GM06990 (cell line): Measurements from ENCODE around the gene IL1RAPL1.
"Not testable (repeated sequence)": the region's sequence is repeated elsewhere in the genome, so short reads cannot be mapped to it uniquely, and the experiment has no call there.

Experiments used
- DNase-seq: peaks from one replicate; pipeline ENCODE4 v3.0.0-alpha.2; 2011; ENCODE audit not compliant: insufficient read length; ENCODE audit errors: extremely low read depth
- H3K27me3 ChIP-seq: replicated peaks from 2 replicates; pipeline ENCODE4 v1.6.0; 2011; ENCODE audit warnings: low read length; ENCODE audit not compliant: control insufficient read depth, insufficient read depth
- H3K36me3 ChIP-seq: 2 replicates; pipeline ENCODE4 v1.5.1; 2011; ENCODE audit warnings: low read length; ENCODE audit not compliant: control insufficient read depth, insufficient read depth
- H3K4me3 ChIP-seq: replicated peaks from 2 replicates; pipeline ENCODE4 v1.5.1; 2011; ENCODE audit warnings: low read depth, mild to moderate bottlenecking, control low read depth, low read length
- TF ChIP-seq, protein P1 (sequence below): IDR thresholded peaks from 2 replicates; pipeline ENCODE4 v1.5.1; 2011; ENCODE audit warnings: low read length, control low read depth, mild to moderate bottlenecking, inconsistent platforms; ENCODE audit not compliant: insufficient read depth, poor library complexity, severe bottlenecking

The IL1RAPL1 gene

DNA sequence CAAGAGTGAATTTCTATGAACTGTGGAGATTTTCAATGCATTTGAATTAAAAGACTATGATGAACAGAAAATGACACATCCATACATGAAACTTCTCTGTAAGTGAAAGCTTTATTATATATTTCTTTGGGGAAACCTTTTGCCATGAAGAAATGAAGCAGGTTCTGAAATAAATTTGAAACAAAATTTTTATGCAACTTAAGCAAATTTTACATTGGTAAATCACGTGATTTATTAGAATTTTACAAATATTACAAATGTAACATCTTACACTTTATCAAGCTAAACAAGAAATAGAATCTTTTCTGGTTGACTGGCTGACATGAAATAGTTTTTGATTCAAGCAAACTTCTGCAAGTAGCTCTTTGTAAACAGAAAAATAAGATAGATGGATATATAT is 131.2 kb downstream of the IL1RAPL1 start:
- Histone ChIP-seq H3K36me3 (no peaks in the 10 kb centered on the region), H3K4me3 (no peak overlapping the region), H3K27me3 (no peaks in the 10 kb centered on the region)
- DNase-seq = no peak
- TF ChIP-seq, protein P1, sequence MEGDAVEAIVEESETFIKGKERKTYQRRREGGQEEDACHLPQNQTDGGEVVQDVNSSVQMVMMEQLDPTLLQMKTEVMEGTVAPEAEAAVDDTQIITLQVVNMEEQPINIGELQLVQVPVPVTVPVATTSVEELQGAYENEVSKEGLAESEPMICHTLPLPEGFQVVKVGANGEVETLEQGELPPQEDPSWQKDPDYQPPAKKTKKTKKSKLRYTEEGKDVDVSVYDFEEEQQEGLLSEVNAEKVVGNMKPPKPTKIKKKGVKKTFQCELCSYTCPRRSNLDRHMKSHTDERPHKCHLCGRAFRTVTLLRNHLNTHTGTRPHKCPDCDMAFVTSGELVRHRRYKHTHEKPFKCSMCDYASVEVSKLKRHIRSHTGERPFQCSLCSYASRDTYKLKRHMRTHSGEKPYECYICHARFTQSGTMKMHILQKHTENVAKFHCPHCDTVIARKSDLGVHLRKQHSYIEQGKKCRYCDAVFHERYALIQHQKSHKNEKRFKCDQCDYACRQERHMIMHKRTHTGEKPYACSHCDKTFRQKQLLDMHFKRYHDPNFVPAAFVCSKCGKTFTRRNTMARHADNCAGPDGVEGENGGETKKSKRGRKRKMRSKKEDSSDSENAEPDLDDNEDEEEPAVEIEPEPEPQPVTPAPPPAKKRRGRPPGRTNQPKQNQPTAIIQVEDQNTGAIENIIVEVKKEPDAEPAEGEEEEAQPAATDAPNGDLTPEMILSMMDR = no peak

DNA sequence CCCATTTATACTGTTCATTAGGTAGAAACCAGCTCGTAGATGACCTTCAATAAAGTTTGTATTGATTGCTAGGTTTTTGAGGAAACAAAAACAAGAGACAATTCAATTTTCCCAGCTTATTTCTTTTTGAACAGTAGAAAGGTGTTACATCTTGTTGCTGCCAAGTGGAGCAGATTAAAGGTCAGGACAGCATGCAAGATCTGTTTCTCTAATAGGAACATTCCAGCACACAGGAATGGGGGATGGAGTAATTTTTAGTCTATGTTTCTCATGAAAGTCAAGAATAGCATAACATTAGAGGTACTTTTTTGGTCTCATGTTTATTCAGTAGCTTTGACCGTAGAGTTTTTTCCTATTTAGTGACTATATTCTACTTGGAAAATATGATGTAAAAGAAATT is 132.4 kb downstream of the IL1RAPL1 start:
- TF ChIP-seq, protein P1 = no peak
- H3K36me3 ChIP-seq = no peaks in the 10 kb centered on the region
- no peak for DNase-seq
- no peak overlapping the region for H3K4me3 ChIP-seq
- H3K27me3 ChIP-seq = no peaks in the 10 kb centered on the region

DNA sequence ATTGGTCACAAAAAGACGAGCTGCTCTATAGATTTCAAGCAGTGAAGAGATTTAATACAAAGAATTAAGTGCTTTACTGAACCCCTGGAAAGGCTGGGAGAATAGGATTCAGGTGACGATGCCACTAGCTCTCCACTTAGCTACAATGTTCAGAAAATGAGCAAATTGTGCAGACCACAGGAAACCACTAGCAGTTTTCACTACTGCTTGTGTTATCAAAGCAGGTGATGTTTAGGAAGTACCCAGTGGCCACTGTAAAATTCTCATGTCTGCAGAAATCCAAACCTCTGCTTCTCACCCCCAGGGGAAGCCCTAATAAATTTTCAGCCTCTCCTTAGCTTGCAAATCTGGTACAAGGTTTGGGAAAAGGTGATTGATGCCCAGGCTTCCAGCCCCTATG is 165.1 kb downstream of the IL1RAPL1 start:
- Histone ChIP-seq H3K36me3 (no peaks in the 10 kb centered on the region), H3K27me3 (no peaks in the 10 kb centered on the region), H3K4me3 (no peak overlapping the region)
- TF ChIP-seq, protein P1 = no peak
- DNase-seq = no peak

DNA sequence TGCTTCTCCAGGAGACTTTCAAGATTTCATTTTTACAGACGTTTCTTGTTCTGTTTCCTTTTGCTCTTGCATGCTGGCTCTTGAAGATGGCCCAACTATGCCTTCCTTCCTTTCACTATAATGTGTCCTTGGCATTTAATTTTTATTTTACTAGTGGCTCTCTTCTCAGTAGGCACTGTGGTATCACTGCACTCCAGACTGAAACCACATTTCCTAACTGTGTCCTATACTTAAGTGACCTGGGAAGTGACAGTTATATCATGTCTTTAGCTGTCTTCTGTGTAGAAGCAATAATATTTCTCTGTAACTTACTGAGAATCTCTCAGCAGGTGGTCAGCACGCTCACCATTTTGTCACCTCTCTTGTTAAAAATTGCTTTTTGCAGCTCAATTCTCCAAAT is 168.9 kb downstream of the IL1RAPL1 start:
- no peak for DNase-seq
- Histone ChIP-seq H3K4me3 (no peak overlapping the region), H3K36me3 (no peaks in the 10 kb centered on the region), H3K27me3 (no peaks in the 10 kb centered on the region)
- TF ChIP-seq, protein P1 = no peak

DNA sequence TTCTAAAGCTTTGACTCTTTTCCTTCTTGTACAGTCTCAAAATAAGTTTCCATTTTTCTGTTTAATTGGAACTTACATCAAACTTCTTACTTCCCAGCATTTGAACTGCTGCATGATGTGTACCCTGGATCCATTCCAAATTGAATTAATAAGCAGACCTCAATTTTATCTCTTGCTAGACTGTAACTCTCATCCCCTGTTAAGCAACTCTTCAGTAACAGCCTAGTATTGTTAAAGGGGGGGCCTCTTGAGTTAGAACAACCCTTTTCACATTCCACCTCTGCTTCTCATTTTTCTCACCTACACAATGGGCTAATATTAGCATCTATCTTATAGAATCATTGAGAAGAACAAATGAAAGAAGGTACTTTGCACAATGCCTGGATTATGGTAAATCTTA is 169.4 kb downstream of the IL1RAPL1 start:
- no peak for DNase-seq
- TF ChIP-seq, protein P1 = no peak
- Histone ChIP-seq H3K4me3 (no peak overlapping the region), H3K36me3 (no peaks in the 10 kb centered on the region), H3K27me3 (no peaks in the 10 kb centered on the region)

DNA sequence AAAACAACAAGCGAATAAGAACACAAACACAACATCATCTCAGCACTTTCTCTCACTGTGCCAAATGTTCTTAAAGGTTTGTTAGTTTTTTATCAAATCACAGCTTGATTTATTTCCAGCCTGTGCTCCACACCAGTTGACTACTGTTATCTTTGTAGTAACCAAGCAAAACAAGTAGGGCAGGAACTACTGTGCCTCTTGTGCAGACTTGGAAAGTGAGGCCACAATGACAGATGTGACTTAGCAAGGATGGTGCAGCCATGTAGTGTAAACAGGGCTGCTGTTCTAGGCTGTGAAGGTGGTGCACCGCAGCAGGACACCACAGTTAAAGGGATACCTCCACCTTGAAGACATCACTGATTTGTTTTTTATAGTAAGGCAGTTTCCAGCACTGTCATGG is 170.0 kb downstream of the IL1RAPL1 start:
- Histone ChIP-seq H3K4me3 (no peak overlapping the region), H3K27me3 (no peaks in the 10 kb centered on the region), H3K36me3 (no peaks in the 10 kb centered on the region)
- TF ChIP-seq, protein P1 = no peak
- no peak for DNase-seq

DNA sequence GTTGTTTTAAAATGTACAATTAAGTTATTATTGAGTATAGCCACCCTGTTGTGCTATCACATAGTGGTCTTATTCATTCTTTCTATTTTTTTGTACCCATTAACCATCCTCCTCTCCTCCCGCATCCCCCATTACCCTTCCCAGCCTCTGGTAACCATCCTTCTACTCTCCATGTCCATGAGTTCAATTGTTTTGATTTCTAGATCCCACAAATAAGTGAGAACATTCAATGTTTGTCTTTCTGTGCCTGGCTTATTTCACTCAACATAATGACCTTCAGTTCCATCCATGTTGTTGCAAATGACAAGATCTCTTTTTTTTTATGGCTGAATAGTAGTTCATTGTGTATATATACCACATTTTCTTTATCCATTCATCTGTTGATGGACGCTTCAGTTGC is 179.3 kb downstream of the IL1RAPL1 start:
- DNase-seq, H3K27me3 ChIP-seq, H3K4me3 ChIP-seq, H3K36me3 ChIP-seq: not testable (repeated sequence)
